GM10266 (cell line): ENCODE results near the gene TEKTIP1.

Experiments used
- DNase-seq: peaks from one replicate; pipeline ENCODE4 v3.0.0; 2012; ENCODE audit errors: extremely low spot score
- TF ChIP-seq, protein P1 (sequence below): IDR thresholded peaks from 2 replicates; pipeline ENCODE4 v1.5.1; 2012; ENCODE audit warnings: mild to moderate bottlenecking, low read depth; ENCODE audit not compliant: control insufficient read depth, insufficient read depth; ENCODE audit errors: missing control alignments

The TEKTIP1 gene

DNA sequence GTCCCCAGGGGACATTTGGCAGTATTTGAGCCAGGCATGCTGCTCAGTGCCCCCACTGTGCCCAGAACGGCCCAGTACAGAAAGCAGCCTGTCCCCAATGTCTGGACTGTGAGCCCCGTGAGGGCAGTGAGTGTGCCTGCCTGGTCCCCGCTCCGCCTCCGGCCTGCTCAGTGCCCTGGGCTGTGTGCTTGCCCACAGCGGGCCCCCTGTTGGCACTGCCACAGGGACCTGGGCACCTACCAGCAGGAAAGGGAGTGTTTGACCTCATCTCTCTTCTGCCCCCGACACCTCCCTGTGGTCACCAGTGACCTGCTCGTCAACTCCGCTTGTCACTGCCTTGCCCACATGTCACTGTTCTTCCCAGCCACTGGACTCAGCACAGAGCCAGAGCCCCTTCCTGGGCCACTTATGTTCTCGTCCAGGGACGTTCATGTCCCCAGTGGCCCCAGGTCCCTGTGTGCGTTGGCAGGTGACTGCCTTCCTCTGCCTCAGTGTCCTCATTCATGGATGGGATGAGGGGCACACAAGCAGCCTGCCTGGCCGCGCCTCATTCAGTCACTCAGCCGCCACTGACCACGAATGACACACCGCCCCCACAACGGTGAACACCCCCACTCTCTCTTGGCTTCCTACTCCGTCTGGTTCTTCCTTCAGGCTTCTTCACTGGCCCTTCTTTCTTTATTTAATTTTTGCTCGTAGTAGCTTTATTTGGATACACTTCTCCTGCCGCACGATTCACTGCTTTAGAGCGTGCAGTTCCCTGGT, 30.0 kb upstream of the TEKTIP1 start:
- TF ChIP-seq, protein P1, sequence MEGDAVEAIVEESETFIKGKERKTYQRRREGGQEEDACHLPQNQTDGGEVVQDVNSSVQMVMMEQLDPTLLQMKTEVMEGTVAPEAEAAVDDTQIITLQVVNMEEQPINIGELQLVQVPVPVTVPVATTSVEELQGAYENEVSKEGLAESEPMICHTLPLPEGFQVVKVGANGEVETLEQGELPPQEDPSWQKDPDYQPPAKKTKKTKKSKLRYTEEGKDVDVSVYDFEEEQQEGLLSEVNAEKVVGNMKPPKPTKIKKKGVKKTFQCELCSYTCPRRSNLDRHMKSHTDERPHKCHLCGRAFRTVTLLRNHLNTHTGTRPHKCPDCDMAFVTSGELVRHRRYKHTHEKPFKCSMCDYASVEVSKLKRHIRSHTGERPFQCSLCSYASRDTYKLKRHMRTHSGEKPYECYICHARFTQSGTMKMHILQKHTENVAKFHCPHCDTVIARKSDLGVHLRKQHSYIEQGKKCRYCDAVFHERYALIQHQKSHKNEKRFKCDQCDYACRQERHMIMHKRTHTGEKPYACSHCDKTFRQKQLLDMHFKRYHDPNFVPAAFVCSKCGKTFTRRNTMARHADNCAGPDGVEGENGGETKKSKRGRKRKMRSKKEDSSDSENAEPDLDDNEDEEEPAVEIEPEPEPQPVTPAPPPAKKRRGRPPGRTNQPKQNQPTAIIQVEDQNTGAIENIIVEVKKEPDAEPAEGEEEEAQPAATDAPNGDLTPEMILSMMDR = no peak
- DNase-seq = no peak

DNA sequence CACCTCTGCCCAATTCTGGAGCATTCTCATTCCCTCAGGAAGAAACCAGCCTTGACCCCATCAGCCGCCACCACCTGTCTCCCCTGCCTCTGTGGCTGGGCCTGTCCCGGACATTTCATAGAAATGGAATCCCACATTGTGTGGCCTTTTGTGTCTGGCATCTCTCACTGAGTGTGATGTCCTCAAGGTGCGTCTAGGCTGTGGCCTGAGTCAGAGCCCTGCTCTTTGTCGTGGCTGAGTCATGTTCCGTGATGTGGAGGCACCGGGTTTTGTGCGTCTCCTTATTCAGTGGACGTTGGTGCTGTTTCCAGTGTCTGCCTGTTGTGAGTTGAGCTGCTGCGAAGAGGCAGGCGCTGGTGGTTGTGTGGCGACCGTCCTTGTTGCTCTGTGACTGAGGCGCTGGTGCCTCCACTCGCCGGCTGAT, 29.4 kb upstream of the TEKTIP1 start:
- no peak for DNase-seq
- TF ChIP-seq, protein P1 = no peak

GRCh38 chr19:3510727-3511126, 28.2 kb upstream of the TEKTIP1 start:
- TF ChIP-seq, protein P1 = no peak
- DNase-seq = no peak

- TF ChIP-seq, protein P1 = no peak
- no peak for DNase-seq
These were observed 27.3 kb upstream of the TEKTIP1 start for GRCh38 chr19:3511506-3512251.

GRCh38 chr19:3512562-3513228, 26.3 kb upstream of the TEKTIP1 start:
- no peak for DNase-seq
- TF ChIP-seq, protein P1 = no peak

DNA sequence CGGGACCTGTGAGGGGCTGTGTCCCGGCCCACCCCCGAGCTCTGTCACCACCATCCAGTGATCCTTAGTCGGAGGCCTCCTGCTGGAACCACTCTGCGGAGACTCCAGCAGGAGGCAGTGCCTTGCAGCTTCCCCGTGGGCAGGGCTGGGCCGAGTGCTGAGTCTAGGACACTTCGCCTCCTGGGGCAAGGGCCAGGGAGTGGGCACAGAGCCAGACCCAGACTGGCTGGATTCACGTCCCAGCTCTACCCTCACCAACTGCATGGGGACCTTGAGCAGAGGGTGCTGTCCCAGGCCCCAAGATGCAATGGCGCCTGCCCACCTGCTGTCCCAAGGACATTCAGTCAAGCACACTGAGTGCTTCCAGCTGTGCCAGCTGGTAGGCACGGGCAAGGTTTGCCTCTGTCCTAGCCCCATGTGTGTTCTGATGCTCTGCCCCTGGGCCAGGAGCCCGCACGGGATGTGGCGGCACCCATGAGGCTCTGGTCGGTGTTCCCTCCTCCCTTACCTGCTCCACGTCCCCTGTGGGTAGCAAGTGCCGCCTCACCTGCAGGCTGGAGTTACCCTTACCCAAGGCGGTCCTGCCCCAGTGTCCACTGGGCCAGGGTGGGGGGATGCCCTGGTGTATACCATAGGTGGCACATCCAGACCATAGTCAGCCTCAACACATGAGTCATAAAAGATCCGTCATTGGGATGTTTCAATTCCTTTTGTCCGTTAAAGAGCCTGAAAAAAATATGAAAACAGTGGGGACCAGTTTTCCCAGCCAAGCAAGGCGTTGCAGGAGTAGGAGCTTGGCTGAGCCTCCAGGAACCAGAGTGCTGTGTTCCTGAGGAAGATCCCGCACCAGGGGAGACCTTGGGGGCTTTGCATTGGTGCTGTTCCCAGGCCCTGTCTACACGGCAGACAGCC, 25.5 kb upstream of the TEKTIP1 start:
- no peak for DNase-seq
- TF ChIP-seq, protein P1 = no peak
